Brain microvascular endothelial cell (primary cell): Measurements from ENCODE around the gene ARSG.
"Not testable (repeated sequence)": the region's sequence is repeated elsewhere in the genome, so short reads cannot be mapped to it uniquely, and the experiment has no call there.

Experiments
- DNase-seq: peaks from one replicate; pipeline ENCODE4 v3.0.0-alpha.2; 2020
- H3K27ac ChIP-seq: fragments of 250-450 bp; sonication (Bioruptor Pico); 2 replicates; pipeline ENCODE4 v1.5.1; 2020; ENCODE audit warnings: mild to moderate bottlenecking, moderate library complexity
- H3K27me3 ChIP-seq: fragments of 250-450 bp; sonication (Bioruptor Pico); replicated peaks from 2 replicates; pipeline ENCODE4 v1.5.1; 2020; ENCODE audit warnings: mild to moderate bottlenecking
- H3K36me3 ChIP-seq: fragments of 250-450 bp; sonication (Bioruptor Pico); replicated peaks from 2 replicates; pipeline ENCODE4 v1.5.1; 2020; ENCODE audit warnings: mild to moderate bottlenecking
- H3K4me3 ChIP-seq: 2 replicates; pipeline ENCODE4 v1.5.1; 2011; ENCODE audit warnings: low read depth, mild to moderate bottlenecking, control low read depth, low read length, moderate library complexity
- CTCF ChIP-seq: IDR thresholded peaks from 2 replicates; pipeline ENCODE4 v1.5.1; 2011; ENCODE audit warnings: low read depth, mild to moderate bottlenecking, moderate library complexity, low read length, control low read depth, inconsistent platforms; ENCODE audit errors: missing control alignments
- in situ Hi-C: cut with HindIII; loops from 2 replicates; pipeline ENCODE4 v1.10.0; 2017; ENCODE audit warnings: low sequenced_read_pairs, low pct_ligation_motif_present

ARSG gene

DNA sequence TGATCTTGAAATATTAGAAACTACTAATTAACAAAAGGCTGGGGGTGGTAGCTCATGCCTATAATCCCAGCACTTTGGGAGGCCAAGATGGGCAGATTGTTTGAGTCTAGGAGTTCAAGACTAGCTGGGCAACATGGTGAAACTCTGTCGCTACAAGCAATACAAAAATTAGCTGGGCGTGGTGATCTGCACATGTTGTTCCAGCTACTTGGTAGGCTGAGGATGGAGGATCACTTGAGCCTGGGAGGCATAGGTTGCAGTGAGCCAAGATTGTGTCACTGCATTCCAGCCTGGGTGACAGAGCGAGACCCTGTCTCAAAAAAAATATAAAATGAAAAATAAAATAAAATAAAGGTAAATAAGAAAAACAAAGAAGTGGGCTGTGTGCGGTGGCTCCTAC is 66.6 kb downstream of the ARSG start:
- H3K36me3 ChIP-seq, result no peaks in the 10 kb centered on the region
- no peak overlapping the region for H3K4me3 ChIP-seq
- no peak for TF ChIP-seq CTCF
- no peaks in the 10 kb centered on the region for H3K27me3 ChIP-seq
- in situ Hi-C loops, result no loop called here
- no peak for DNase-seq
- H3K27ac ChIP-seq, result no peak overlapping the region

- no peaks in the 10 kb centered on the region for H3K36me3 ChIP-seq
- H3K4me3 ChIP-seq, result no peak overlapping the region
- TF ChIP-seq CTCF, result no peak
- in situ Hi-C loops, result no loop called here
- DNase-seq, result no peak
- no peaks in the 10 kb centered on the region for H3K27me3 ChIP-seq
- no peak overlapping the region for H3K27ac ChIP-seq
Observed at GRCh38 chr17:68359791-68360535, 68.7 kb downstream of the ARSG start.

DNA sequence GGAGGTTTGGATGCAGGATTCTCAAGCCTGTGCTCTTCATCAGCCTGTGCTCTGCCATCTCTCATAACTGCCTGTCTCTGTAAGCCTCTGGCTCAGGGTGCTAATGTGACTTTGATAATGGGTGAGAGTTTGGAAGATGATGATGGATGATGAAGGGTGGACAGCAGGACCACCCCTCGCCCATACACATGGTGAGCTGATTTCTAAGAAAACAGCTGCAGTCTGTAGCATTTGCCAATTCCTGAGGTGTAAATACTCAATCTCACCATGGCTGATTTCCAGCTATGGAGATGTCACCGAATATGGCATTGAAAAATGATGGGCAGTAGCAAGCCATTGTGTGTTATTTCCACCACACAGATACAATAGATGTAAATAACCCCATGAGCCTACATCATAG is 74.2 kb downstream of the ARSG start:
- no peak for TF ChIP-seq CTCF
- no peak for DNase-seq
- no peak overlapping the region for H3K4me3 ChIP-seq
- in situ Hi-C loops, result no loop called here
- no peaks in the 10 kb centered on the region for H3K27me3 ChIP-seq
- no peaks in the 10 kb centered on the region for H3K36me3 ChIP-seq
- no peak overlapping the region for H3K27ac ChIP-seq

- TF ChIP-seq CTCF, result no peak
- no peak overlapping the region for H3K4me3 ChIP-seq
- DNase-seq, result no peak
- no peak overlapping the region for H3K27ac ChIP-seq
- H3K36me3 ChIP-seq, result no peaks in the 10 kb centered on the region
- H3K27me3 ChIP-seq, result no peaks in the 10 kb centered on the region
- in situ Hi-C loops, result no loop called here
Observed at GRCh38 chr17:68368387-68368786, 77.1 kb downstream of the ARSG start.

DNA sequence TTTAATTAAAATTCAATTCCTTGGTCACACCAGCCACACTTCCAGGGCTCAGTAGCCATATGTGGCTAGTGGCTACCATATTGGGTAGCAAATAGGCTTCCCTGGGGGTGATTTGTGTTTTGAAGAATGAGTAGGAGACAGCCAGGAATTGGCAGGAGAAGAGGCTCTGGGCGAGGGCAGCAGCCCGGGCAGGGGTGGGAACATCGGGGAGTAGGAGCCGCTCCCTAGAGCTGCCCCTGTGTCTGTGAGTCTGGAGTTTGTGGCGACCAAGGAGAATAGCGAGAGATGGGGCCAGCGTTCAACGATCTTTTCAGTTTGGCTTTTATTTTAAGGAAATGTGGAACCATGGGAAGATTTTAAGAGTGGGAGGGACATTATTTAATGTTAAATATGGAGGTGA is 84.3 kb downstream of the ARSG start:
- H3K4me3 ChIP-seq, result no peak overlapping the region
- no peaks in the 10 kb centered on the region for H3K36me3 ChIP-seq
- no peak overlapping the region for H3K27ac ChIP-seq
- no peak for TF ChIP-seq CTCF
- no peaks in the 10 kb centered on the region for H3K27me3 ChIP-seq
- no peak for DNase-seq
- in situ Hi-C loops, result no loop called here

GRCh38 chr17:68376178-68376577 is 84.9 kb downstream of the ARSG start:
- H3K27me3 ChIP-seq, in situ Hi-C loops, DNase-seq: not testable (repeated sequence)

More at GRCh38 chr17:68376178-68376577, 84.9 kb downstream of the ARSG start:
- H3K4me3 ChIP-seq, H3K36me3 ChIP-seq, H3K27ac ChIP-seq: not testable (repeated sequence)
